GM21717 (cell line): ENCODE results near the gene HMCES.
A peak's percentile ranks its signal among the peaks of the same experiment; 100 is the strongest.
"Not testable (repeated sequence)": the region's sequence is repeated elsewhere in the genome, so short reads cannot be mapped to it uniquely, and the experiment has no call there.

Experiments
- ATAC-seq: cut with Tn5 transposase; IDR thresholded peaks from one replicate; pipeline ENCODE4 v1.9.1; 2021; ENCODE audit warnings: mild to moderate bottlenecking, moderate library complexity; ENCODE audit not compliant: unreplicated experiment

Gene HMCES

DNA sequence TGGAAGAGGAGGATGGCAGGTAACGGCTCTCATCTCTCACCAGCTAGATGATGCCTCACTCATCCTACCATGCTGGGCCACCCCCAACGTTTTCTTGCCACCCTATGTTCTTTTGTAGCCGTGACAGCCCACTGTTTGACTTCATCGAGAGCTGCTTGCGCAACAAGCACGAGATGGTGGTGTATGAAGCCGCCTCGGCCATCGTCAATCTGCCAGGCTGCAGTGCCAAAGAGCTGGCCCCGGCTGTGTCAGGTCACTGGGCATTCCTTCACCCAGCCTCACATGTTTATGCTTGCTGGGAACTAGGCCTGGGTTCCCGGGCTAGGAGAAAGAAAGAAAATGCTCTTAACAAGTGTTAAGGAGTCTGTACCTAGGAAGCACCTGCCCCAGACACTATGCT lies 21.1 kb upstream of the HMCES start:
- ATAC-seq: no peak

DNA sequence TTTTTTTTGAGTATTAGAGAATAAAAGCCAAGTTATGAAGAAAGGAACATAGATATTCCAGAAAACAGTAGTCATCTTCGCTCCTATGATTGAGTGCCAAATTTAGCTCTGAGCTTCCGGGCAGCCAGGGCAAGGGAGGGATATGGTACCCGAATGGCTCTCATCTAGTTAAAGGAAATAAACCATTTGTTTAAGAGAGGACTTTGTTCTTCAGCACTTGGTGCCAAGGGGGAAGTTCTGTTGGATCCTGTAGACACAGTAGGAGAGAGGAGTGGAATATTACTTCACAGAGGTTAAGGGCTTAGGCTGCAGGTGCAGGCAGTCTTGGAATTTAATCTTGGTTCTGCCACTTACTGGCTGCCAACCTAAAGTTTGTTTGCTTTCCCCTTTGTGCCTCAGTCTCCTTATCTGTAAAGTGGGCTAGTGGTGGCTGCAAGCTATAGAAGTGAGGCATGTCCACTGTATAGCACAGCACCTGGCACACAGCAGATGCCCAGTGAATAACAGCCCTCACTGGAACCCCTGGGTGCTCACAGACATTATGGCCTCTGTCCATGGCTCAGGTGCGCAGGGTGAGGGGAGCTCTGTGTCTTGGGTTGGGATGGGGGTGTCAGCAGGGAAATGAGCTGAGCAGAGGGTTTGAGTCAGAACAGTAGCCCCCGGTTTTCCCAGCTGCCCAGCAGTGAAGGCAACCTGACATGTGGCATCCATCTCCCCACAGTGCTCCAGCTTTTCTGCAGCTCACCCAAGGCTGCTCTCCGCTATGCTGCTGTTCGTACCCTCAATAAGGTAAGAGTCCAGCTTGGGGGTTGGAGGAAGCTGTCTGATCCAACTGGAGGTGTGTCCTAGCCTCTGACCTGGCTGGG lies 18.8 kb upstream of the HMCES start:
- ATAC-seq: no peak

DNA sequence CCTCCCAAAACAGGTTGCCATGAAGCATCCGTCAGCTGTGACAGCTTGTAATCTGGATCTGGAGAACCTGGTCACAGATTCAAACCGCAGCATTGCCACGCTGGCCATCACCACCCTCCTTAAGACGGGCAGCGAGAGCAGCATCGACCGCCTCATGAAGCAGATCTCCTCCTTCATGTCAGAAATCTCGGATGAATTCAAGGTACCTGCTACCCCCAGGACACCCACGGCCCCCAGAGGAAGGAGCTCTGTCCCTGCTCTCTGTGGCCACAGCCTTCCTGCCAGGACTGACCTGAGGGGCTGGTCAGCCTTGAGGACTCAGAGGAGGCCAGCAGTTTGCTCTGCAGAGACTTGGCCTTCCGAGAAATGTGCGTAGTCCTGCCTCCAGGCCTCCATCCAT lies 18.1 kb upstream of the HMCES start:
- ATAC-seq: no peak

DNA sequence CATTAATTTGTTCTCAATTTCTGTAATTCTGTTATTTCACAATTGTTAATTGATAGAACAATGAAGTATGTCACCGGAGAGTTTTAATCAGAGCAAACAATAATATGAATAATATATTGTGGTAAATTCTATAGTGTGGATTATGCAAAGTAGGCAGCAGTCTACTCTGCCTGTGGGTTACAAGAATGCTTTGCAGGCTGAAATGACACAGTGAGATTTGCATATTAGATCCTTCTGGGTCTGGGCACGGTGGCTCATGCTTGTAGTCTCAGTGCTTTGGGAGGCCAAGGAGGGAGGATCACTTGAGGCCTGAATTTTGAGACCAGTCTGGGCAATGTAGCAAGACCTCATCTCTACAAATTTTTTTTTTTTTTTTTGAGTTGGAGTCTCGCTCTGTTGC lies 16.8 kb upstream of the HMCES start:
- ATAC-seq: no peak

DNA sequence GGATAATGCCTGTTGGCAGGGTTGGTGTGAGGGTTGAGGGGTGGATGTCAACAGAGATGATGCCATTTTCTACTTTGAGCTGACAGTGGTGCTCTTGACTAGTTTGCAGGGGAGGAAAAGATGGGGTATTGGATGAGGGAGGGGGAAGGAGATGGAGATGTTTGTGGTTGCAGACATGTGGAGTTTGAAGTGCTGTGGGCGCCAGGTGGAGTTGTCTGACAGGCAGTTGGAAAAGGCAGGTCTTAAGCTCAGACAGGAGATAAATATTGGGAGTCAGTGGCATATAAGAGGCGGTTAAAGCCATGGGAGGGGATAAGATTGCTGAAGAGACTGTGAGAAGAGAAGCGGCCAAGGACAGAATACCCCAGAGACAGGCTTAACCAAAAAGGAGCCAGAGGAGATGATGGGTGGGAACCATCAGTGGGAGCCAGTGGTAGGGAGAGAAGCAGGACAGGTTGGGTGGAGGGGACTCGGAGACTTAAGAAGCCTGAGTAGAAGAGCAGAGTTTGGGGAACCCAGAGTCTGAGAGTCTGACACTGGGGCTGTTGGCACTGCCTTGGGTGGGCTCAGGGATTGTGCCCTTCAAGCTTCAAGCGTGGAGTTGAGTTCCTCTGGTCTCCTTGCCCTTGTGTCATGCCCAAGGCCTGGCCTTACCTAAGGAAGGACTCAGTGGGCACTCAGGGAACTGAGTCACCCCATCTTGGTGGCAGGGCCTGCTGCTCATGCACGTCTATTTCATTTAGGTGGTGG lies 15.3 kb upstream of the HMCES start:
- no peak for ATAC-seq

DNA sequence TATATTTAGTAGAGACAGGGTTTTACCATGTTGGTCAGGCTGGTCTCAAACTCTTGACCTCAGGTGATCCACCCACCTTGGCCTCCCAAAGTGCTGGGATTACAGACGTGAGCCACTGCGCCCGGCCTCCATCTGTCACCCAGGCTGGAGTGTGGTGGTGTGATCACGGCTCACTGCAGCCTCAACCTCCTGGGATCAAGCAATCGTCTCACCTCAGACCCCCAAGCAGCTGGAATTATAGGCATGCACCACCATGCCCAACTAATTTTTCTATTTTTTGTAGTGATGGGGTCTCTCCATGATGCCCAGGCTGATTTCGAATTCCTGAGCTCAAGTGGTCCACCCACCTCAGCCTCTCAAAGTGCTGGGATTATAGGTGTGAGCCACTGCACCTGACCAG lies 13.7 kb upstream of the HMCES start:
- ATAC-seq: not testable (repeated sequence)

DNA sequence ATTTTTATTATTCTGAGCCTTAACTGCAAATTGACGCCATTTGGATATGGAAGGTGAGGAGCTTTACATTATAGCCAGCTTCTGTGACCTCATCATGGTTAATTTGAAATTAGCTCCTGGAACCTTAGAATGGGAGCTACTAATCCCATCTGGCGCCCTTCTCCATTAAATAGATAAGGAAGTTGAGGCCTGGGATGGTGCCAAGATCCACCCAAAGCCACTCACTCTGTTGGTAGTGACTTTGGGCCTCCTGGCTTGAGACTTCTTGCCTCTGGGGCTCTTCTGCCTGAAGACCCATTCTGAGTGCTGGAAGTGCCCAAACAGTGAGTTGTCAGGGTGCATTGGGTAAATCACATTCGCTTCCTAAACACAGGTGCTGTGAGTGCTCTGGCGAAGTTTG lies 12.0 kb upstream of the HMCES start:
- ATAC-seq: no peak

DNA sequence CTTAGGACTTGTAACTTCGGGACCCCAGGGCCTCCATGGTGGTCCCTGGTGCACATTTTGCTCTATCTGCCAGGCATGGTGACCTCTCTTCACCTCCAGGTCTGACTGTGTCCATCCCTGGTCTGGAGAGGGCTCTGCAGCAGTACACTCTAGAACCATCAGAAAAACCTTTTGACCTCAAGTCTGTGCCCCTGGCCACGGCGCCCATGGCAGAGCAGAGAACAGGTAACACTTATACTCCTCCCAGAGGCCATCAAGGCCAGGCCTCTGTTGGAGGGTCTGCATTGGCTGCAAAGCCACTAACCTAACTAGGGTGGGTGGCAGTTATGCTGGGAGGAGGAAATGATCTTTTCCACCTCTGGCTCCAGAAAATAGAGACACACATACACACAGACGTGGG lies 10.3 kb upstream of the HMCES start:
- no peak for ATAC-seq

DNA sequence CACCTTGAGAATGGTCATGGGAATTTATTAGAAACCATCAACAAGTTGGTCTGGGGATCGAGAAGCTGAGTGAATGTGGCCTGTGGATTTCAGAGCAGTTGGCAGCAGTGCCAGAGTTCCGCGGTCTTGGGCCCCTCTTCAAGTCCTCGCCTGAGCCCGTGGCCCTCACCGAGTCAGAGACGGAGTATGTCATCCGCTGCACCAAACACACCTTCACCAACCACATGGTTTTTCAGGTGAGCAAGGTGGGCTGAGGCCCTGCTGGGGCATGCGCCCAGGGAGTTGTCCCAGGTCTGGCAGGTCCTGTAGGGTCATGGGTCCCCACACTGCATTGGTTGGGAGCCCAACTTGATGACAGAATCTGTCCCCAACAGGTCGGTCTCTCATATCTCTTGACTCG lies 7.0 kb upstream of the HMCES start:
- no peak for ATAC-seq

DNA sequence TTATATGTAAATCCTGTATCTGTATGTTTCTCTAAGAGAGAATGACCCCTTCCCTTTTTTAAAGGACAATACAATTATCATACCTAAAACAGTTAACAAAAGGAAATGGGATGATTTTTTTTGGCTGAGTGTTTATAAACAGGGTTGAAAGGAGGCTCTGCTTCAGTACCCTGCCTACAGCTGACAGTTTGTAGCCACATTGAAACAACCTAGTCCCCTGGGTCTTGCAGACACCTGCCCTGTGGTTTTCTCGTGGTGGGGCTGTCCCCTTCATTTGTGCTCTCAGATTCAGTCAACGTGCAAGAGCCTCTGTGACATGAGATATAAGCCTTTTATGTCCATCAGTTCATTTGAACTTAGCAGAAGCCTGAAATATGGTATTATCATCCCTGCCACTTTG lies 2.3 kb upstream of the HMCES start:
- ATAC-seq: peak; percentile 73

DNA sequence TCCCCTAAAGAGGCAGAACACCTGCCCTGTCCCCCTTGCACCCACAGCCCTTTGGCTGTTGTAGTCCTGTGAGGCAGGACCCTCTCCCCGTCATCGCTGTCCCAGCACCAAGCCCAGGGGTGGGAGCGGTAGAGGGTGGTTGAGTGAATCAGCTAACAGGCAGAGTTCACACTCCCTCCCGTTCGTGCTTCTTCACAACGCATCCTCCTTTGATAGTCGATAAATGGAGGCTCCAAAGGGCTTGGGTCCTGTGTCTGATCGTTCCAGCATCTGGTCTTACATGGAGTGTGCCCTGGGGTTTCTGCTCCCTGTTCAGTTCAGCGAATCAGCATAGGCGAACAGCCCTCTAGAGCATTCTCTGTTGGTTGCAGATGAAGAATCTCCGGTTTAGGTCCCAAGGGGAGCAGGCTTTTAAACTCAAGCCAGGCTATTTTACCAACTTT lies 820 bp upstream of the HMCES start:
- no peak for ATAC-seq

DNA sequence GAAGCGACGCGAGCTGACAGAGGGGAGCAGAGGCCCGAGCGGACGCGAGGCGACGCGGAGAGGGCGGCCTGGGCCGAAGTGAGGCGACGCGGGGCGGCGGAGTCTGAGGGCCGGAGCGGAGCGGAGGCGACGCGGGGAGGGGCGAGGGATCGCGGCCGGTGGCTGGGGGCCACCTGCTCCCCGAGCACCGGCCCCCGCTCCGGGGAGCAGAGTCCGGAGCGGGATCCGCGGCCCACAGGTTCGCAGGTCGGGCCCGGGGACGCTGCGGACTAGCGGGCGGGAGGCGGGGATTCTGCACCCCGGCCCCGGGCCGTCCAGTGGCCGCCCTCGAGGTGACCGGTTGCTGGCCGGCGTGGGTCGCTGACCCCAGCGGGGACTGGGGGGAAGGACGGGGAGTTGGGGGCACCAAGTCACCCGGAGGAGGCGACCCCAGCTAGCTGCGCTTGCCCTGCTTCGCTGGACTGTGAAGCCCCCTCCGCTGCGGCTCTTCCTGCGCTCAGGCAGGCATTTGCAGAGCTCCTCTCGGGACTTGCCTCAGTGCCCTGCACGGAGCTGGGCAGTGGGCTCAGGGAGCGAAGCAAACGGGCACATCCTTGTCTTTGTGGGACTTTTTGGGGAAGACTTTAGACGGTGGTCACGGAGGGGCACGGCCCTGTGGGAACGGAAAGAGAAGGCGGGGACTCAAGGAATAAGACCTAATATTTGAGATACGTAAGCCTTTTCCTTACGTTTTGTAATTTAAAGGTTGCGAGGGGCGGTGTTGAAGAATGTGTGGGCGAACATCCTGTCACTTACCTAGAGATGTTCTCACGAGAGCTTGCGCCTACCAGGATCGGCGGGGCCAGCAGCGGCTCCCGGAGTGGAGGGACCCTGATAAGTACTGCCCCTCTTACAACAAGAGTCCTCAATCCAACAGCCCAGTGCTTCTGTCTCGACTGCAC lies 566 bp downstream of the HMCES start:
- ATAC-seq: no peak

DNA sequence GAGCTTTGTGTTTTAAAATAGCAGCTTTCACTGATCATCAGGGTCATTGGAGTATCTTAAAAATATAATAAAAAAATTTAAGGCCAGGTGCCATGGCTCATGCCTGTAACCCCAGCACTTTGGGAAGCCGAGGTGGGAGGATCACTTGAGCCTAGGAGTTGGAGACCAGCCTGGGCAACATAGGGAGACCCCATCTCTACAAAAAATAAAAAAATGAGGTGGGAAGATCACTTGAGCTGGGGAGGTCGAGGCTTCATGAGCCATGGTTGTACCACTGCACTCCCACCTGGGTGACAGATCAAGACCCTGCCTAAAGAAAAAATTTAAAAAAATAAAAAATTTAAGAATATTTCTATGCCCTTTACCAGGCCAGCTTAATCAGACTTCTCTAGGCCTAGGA lies 1.5 kb downstream of the HMCES start:
- ATAC-seq: no peak

DNA sequence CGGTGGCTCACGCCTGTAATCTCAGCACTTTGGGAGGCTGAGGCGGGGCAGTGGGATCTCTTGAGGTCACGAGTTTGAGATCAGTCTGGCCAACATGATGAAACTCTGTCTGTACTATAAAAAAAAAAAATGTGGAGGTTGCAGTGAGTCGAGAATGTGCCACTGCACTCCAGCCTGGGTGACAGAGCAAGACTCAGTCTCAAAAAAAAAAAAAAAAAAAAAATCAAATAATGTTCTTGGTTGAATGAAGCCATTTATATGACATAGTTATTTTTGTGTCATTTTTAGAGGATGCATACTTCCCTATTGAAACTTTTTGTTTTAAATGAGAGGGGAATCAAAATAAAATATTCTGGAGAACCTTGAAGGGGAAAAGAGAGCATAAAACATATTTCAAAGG lies 3.1 kb downstream of the HMCES start:
- no peak for ATAC-seq

DNA sequence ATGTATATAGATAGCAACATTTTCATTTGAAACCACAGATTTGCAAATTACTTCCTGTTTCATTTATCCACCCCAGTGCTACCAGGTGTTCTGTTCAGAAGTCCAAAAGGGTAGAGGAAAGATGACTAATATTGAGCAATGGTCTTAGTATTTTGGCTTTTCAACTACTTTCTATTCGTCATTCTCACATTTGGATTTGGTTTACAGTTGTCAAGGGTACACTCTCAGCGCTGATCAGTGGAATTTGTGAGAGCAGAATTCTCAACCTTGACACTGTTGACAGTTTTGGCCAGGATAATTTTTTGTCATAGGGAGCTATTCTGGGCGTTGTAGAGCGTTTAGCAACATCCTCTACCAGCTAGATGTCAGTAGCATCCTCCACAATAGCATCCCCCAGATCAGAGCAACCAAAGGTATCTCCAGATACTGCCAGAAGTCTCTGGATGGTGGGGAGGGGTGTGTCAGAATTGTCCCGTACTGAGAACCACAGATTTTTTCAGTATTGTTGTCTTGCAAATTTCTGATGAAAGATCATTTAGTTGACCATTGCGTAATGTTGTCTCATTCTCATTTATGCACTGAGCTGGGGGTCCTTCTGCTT lies 4.2 kb downstream of the HMCES start:
- ATAC-seq: peak; percentile 62

DNA sequence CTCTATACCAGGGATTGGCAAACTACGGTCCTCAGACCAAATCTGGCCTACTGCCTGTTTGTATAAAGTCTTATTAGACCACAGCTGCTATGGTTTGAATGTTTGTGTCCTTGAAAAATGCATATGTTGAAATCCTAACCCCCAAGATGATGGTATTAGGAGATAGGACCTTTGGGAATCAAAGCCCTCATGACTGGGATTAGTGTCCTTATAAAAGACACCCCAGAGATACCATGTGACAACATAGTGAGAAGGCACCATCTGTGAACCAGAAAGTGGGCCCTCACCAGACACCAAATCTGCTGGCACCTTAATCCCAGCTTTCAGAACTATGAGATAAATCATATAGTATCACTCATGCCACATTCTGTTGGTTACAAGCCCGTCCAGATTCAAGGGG lies 7.4 kb downstream of the HMCES start:
- ATAC-seq: no peak

DNA sequence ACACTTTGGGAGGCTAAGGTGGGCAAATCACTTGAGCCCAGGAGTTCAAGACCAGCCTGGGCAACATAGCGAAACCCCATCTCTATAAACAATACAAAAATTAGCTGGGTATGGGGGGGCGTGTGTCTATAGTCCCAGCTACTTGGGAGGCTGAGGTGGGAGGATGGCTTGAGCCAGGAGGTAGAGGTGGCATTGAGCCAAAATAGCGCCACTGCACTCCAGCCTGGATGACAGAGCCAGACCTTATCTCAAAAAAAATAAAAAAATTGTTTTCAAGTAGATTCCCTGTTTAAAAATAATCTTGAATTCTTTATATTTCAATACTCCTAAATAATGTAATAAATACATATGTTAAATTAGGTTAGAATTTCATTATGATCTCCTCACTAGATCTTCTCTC lies 9.8 kb downstream of the HMCES start:
- ATAC-seq: no peak

DNA sequence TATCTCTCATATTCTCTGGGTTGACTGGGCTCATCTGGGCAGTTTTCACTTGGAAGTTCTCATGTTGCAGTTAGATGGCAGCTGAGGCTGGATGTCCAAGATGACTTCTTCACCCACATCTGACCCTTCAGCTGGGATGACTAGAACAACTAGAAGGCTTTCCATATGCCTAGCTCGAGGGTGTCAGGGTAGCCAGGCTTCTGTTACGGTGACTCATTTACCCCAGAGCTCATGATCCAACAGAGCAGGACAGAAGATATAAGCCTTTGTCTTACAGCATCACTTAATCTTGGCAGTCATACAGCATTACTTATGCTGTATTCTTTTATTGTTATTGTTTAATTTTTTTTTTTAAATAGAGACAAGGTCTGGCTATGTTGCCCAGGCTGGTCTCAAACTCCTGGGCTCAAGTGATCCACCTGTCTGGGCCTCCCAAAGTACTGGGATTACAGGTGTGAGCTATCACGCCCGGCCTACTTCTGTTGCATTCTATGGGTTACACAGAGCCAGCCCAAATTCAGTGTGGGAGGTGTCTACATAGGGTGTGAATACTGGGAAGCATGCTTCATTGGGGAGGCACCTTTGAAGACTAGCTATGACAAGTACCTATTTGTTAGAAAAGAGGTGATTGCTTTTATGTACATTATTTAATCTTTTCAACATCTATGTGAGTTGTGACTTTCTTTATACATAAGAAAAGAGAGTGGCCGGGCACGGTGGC lies 10.7 kb downstream of the HMCES start:
- ATAC-seq: no peak

DNA sequence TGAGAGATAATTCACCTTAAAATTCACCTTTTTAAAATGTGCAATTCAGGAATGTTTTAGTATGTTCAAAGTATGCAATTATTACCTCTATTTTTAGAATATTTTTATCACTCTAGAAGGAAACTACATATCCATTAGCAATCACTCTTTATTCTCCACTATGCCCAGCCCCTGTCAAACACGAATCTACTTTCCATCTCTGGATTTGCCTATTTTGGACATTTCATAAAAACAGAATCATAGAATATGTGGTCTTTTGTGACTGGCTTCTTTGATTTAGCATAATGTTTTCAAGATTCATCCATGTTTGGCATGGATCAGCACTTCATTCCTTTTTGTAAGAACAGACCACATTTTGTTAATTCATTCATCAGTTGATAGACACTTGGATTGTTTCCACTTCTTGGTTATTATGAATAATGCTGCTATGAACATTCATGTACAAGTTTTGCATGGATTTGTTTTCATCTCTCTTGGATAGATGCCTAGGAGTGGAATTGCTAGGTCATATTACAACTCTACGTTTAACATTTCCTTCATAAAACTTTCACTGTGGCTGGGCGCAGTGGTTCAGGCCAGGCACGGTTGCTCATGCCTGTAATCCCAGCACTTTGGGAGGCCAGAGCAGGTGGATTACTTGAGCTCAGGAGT lies 12.7 kb downstream of the HMCES start:
- ATAC-seq: no peak

DNA sequence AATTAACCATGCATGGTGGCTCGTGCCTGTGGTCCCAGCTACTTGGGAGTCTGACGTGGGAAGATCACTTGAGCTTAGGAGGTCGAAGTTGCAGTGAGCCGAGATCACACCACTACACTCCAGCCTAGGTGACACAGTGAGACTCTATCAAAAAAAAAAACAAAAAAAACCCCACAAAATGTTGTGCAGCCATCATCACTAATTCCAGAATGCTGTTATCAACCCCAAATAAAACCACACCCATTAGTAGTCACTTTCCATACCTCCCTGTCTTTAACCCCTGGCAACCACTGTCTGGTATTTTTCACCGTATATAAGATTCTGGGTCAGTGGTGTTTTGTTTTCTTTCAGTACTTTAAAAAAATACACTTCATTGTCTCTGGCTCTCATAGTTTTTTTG lies 16.6 kb downstream of the HMCES start:
- ATAC-seq: no peak
